GM19099 (cell line): ENCODE results near the gene TBC1D14.

Experiments used
- POLR2A ChIP-seq: IDR thresholded peaks from 3 replicates; pipeline ENCODE4 v1.6.1; 2011; ENCODE audit warnings: low read depth; ENCODE audit not compliant: insufficient read length; ENCODE audit errors: extremely low read depth

Gene TBC1D14

DNA sequence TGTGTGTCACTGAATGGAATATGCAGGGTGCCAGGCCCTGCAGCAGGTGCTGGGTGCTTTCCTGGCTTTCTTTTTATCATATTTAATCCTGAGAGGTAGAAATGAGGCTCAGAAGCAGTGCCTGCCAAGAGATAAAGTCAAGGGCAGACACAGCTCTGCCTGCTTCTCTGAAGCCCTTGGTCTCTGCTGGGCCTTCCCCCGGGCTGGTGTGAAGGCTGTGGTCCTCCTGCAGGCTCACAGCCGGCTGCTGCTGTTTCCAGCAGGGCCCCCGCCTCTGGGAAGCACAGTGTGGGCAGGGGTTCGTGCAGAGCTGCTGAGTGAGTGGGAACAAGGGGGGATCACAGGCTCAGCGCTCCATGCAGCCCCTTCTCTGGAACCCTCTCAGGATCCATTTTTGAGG lies 49.6 kb downstream of the TBC1D14 start:
- no peak for TF ChIP-seq POLR2A

DNA sequence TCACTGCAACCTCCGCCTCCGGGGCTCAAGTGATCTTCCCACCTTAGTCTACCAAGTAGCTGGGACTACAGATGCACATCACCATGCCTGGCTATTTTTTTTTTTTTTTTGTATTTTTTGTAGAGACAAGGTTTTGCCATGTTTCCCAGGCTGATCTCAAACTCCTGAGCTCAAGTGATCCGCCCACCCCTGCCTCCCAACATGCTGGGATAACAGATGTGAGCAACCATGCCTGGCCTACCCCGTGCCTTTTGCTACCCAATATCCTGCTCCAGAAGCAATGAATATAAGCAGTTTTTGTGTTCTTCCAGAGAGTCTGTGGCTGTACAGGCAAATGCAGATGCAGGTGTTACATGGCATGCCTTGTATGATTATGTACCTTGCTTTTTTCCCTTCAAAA lies 50.5 kb downstream of the TBC1D14 start:
- TF ChIP-seq POLR2A = no peak

DNA sequence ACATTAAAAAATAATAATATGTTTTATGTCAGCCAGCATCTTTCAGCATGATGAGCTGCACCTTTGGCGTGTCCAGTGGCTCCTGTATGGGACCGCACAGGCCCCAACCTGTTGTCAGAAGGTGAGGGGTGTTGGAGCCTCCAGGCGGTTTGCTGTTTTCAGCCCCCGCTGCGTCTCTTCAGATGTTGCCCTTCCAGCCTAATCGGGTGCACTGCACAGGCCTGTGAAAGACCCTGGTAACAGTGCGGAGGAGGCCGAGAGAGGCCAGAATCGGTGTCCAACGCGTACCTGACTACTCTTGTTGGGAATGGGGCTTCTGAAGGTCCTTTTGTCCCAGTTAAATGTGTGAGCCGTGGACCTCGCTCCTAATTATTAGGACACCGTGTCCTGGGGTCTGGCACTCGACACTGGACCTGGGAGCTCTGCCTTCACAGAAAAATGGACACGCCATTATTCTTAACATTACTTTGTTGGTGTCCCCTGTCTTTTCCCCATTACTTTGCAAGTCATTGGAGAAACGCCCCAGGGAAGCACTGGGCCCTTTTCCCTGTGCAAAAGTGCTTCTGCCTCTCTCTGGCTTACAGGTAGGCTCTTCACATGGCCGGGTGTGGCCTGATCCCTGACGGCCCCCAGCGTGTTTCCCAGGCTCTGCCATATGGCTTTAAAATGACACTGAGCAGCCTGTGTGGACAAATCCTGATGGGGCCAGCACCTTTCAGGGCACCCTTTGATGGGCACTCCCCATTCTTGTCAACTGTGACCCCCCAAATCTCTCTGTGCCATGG lies 51.2 kb downstream of the TBC1D14 start:
- no peak for TF ChIP-seq POLR2A

DNA sequence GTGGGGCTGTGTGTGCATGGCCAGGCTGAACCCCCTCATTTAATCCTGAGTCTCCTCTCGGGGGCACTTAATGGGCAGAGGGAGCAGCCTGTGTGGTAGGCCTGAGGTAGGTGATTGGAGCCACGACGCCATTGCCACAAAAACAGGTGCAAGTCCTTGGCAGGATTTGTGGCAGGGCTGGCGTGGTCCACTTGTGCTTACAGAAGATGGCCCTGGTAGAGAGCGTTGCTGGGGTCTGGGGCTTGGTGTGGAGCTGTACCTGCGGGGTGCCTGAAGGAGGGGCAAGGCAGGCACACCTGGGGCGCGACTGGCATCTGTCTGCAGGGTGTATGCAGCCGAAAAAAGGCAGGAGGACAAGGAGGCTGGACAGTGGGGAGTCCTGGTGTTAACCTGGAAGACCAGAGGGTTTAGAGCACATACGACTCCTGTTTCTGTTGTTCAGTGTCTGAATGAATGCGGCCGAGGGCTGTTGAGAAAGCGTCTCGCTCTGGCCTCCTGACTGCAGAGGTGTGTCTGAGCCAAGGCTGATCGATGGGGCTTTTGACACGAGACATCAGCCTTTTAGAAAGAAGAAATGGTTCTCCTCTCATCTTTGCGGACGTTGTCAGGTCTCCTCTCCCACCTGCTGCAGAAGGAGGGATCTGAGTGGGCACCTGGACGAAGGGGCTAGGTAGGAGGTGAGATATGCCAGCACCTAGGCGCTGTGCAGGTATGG lies 52.0 kb downstream of the TBC1D14 start:
- TF ChIP-seq POLR2A = no peak

DNA sequence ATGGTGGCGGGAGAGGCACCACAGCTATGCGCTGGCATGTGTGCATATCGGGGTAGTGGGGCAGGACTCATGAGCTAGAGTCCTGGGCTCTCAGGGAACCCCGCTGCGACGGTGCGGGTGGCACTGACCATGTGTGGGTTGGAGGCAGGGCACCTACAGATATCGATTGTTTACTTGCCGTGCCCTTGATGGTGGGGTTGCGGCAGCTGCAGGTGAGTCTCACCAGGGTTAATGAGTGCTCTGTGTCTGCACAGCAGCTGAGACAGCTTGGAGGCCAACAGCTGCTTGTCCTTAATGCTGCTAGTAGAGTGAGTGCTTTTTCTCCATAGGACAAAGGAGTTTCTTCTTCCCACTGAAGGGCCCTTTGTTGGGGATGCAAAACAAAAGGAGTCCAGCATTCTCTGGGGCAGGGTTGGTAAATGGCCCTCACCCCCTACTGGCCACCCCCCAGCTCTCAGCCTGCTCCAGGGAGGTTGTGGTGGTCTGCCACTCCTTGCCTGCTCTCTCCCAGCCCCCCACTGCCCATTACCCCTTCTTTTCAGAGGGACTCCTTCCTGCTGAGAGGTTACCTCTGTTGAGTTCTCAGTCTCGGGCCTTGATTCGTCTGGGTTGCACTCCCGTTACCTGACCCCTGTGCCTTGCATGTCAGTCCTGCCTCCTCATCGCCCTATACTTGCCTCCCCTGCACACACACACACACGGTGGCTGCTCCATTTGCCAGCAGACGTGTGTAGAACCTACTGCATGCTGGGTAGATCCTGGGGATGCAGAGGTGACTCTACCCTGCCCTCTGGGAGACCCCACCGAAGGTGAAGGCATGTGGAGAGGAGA lies 52.8 kb downstream of the TBC1D14 start:
- TF ChIP-seq POLR2A = no peak

DNA sequence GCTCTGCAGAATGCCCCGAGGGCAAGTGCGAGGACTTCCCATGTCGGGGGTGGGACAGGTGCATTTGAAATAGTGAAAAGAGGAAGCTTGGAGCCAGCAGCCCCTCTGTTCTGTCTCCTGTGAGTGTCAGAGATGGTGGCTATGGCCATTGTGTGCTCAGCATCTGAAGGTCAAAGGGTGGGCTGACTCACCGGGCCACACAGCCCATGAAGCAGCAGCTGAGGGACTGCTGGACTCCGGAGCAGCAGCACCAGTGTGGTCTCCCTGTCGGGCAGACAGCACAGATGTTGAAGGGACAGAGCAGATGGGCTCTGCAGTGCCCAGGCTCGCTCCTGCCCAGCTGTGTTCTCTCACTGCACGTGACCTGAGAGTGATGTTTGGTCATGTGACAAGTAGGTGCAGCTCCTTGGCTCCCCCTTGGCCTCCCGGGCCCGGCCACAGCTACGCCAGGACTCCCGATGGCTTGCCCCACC lies 53.5 kb downstream of the TBC1D14 start:
- TF ChIP-seq POLR2A = no peak

DNA sequence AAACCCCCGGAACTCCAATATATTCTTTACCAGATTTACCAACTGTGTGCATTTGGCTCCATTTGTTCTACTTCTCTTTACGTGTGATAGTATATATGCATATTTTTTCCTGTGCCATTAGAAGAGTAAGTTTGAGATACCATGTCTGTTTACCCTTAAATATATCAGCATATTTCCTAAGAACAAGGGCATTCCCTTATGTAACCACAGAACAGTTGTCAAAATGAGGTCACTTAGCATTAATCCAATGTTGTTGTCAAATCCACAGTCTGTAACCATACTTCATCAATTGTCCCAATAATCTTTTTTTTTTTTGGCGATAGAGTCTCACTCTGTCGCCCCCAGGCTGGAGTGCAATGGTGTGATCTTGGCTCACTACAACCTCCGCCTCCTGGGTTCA lies 55.2 kb downstream of the TBC1D14 start:
- TF ChIP-seq POLR2A = no peak

DNA sequence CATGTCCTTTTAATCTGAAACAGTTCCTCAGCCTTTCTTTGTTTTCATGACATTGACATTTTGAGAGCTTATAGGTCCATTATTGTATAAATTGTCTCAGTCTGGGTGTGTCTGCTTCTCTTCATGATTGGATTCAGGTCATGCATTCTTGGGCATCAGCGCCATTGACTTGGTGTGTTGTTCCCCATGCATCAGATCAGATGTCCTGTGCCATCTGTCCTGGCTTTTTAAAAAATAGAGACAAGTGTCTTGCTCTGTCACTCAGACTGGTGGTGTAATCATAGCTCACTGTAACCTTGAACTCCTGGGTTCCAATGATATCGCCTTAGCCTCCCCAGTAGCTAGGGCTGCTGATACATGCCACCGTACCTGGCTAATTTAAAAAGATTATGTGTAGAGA lies 55.7 kb downstream of the TBC1D14 start:
- no peak for TF ChIP-seq POLR2A

DNA sequence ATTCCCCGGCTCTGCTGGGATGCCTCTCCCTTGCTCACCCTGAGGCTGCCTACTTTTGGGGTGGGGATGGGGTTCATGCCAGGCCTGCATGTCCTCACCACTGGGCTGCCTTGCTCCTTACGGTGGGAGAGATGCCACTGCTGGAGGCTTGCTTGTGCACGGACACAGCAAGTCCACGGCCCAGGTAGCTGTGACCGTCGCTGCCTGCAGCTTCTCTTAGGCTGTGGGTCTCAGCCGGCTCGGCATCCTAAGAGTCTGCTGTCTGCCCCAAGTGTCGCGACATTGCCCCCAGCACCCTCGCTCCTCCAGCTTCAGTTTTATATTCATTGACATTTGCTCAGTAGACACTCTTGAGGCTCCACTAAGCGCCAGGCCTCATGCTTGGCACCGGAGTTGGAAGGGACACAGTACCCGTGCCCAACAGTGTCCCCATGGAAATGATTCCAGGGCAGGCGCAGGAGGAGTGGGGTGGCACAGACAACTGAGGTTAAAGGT lies 58.3 kb downstream of the TBC1D14 start:
- TF ChIP-seq POLR2A = no peak

DNA sequence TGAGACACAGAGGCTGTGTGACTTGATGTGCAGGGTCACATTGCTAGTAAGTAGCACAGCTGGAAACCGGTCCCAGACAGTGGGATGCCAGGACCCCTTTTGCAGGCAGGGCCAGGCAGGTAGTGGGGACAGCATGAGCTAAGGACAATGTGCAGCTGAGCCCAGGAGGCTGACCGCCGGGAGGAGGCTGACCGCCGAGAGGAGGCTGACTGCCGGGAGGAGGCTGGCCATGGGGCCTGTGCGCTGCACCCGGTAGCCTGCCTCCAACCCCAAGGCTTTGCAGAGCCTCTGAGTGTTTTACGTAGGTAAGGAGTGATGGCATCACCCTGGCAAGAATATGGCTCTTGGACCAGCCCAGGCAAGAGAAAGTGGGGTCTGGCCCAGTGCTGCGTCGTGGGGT lies 58.9 kb downstream of the TBC1D14 start:
- no peak for TF ChIP-seq POLR2A

DNA sequence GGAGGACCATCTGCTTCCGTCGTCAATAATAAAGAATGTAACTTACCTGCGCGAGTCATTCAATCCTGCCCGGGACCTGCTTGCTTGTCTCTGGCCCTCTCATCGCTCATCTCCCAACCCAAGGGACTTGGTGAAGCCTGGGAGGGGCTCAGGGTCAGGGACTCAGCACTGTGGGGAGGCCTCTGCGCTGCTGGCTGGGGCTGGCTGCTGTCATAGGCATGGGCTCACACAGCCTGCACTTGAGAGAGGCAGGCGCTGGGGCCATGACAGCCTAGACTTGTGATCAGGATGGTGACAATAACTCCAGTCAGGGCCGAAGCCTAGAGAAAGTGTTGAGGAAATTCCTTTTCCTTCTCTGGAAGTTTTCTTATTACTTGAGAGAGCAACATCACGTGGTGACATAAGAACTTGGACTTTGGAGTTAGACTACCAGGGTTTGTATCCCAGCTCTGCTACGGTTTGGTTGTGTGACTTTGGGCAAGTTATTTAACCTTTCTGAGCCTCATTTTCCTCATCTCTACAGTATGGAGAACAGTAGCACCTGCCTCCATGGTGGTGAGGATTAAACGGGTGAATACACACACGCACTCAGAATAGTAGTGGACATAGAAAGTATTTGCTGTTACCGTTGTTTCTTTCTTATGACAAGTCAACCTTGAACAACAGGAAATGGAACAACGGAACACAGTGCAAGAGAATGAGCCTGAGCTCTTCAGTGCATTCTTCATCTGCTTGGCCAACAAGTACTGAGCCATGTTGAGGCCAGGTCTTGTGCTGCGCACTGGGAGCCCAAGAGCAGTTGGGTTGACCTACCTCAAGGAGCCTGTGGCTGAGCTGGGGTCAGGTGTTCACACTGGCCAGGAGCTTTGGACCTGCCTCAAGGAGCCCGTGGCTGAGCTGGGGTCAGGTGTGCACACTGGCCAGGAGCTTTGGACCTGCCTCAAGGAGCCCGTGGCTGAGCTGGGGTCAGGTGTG lies 60.5 kb downstream of the TBC1D14 start:
- TF ChIP-seq POLR2A = no peak

DNA sequence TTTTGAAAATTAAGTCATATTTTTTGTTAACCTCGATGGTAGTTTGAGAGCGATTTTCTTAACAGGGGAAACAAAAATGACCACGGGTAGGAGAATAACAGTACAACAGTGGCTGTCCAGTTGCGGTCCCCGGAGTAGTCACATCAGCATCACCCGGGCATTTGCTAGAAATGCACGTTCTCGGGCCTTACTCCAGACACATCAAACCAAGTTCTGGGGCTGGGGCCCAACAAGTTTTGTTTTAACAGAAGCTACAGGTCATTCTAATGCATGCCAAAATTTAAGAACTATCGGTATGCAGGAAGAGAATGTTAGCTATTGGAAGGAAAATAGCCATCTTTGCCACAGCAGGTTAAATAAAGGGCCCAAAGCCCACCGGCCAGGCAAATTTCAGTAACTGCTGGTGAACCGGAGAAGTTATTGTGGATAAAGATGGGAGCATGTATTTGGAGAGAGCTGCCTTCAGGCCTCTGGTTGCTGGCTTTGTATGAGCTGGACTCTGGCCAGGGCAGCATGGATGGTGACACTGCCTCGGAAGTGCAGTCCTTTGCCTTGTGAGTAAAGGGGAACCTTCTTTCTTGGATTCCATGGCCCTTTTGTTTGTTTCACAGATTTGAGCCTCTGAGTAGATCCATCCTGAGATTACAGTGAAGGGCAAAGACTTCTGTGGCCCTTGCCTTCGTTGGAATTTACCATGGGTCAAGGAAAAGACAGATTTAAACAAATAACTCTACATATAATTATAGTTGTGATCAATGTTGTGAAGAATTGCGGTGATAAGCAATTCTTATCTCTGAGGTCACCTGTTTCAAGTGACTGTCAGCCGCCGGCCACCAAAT lies 62.1 kb downstream of the TBC1D14 start:
- TF ChIP-seq POLR2A = no peak

DNA sequence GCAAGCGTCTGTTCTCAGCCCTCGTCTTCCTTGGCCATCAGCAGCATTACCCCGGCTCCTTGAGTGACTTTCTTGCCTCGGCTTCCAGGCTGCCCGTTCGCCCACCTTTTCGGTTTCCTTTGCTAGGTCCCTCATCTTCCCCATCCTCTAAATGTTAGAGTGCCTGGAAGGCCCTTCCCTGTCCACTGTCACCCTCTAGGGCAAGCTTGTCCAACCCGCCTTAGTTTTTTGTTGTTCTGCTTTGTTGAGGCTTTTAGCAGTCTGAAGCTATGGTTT lies 62.7 kb downstream of the TBC1D14 start:
- no peak for TF ChIP-seq POLR2A
